Activated naive CD8-positive, alpha-beta T cell treated with anti-CD3 and anti-CD28 coated beads, Interleukin-2, amount 10 ng/mL, durations not matched to agents 7 days and 5 days (primary cell): ENCODE measurements around the gene KLHL26. TPM values are rescaled to one million over a fixed set of nuclear protein-coding genes. Genes with fewer than 3 reads are reported as not detected.

Source experiments
- ATAC-seq: fragments of 150-1000 bp; cut with Tn5 transposase; one replicate; pipeline ENCODE4 v1.10.0; 2021; ENCODE audit warnings: low read depth, moderate library complexity
- POLR2A ChIA-PET: fragments of 350-600 bp; sonication (Branson Sonifier 250); formaldehyde crosslinking; loops from one replicate; lab custom pipeline; 2021; ENCODE audit warnings: antibody characterized with exemption; lab: Charles Lee
- DNase-seq: peaks from one replicate; pipeline ENCODE4 v3.0.0; 2021
- H3K27ac Mint-ChIP-seq: one replicate; pipeline ENCODE4 v1.8.0; 2022; ENCODE audit warnings: mild to moderate bottlenecking, mixed read lengths
- H3K27me3 Mint-ChIP-seq: one replicate; pipeline ENCODE4 v1.8.0; 2022; ENCODE audit warnings: mild to moderate bottlenecking, moderate library complexity, mixed read lengths
- H3K36me3 Mint-ChIP-seq: one replicate; pipeline ENCODE4 v1.8.0; 2021; ENCODE audit warnings: mild to moderate bottlenecking, mixed read lengths
- H3K4me1 Mint-ChIP-seq: one replicate; pipeline ENCODE4 v1.8.0; 2021; ENCODE audit warnings: mixed read lengths
- H3K4me3 Mint-ChIP-seq: one replicate; pipeline ENCODE4 v1.8.0; 2022; ENCODE audit warnings: mild to moderate bottlenecking, moderate library complexity, mixed read lengths
- H3K9me3 Mint-ChIP-seq: one replicate; pipeline ENCODE4 v1.8.0; 2021; ENCODE audit warnings: mixed read lengths
- total RNA-seq, 2 experiments: library from RNA; stranded (reverse); gene quantifications; one replicate each; pipeline ENCODE4 v1.2.3, GENCODE V29; 2021

Gene KLHL26
- total RNA-seq, 2 experiments from 2014 or later: 13.6 to 14.3 TPM

- H3K27ac Mint-ChIP-seq: no peak overlapping the region
These were observed 73.4 kb downstream of the KLHL26 start for GRCh38 chr19:18710186-18710585.

DNA sequence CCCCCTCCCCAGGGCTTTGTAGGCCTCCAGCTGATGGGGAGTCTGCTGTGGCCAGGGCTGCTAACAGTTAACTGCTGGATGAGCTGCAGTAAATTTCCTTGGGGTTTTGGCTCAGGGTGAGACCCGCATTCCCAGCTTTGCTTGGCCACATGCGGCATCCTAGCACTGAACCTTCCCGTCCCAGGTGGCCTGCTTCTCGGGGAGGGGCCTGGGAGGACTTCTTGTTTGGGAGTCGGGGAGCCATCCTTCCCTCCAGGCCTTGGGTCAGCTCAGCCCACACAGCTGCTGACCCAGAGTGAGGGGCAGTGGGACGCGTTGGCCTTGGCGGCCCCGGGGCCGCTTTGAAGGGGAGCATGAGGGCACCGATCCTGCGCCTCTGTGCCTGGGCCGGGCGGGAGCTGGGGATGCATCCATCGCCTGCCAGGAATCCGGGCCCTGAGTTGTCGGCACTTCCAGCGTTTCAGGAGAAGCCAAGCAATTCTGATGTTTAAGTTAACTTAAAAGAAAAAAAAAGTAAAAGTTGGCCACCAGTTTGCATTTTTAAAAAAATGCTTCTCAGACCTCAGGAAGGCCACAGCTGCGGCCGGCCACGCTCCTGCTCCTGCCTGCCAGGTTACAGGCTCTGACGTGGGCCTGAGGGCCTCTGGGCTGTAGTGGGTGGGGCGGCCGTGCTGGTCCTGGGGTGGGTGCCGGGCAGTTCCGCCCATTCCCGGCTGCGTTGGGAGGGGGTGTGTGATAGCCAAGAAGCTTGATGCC is 74.3 kb downstream of the KLHL26 start:
- no peak overlapping the region for H3K27ac Mint-ChIP-seq
- POLR2A ChIA-PET: interaction anchor here (0.9 kb wide), 1 partner anchor 10 kb away, joined by 4 read pairs; no protein-coding TSS in a partner anchor
- H3K36me3 Mint-ChIP-seq: no peaks in the 10 kb centered on the region

More at GRCh38 chr19:18710186-18710585, 73.4 kb downstream of the KLHL26 start:
- Mint-ChIP-seq H3K9me3 (no peaks in the 10 kb centered on the region), H3K4me3 (no peak overlapping the region), H3K4me1 (no peaks in the 10 kb centered on the region), H3K27me3 (peaks cover 2% of the 10 kb centered on the region), H3K36me3 (no peaks in the 10 kb centered on the region)
- DNase-seq (no peak), ATAC-seq (no peak)
- POLR2A ChIA-PET: no interaction called here

DNA sequence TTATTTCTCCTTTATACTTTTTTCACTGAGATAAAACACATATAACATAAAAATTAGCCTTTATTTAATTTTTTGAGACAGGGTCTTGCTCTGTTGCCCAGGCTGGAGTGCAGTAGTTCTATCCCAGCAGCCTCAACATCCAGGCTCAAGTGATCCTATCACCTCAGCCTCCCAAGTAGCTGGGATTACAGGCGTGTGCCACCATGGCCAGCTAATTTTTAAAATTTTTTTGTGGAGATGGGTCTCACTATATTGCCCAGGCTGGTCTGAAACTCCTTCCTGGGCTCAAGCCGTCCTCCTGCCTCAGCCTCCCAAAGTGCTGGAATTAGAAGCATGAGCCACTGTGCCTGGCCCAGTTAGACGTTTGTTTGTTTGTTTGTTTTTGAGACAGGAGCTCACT is 75.1 kb downstream of the KLHL26 start:
- Mint-ChIP-seq H3K27me3 (peaks cover 2% of the 10 kb centered on the region), H3K36me3 (no peaks in the 10 kb centered on the region), H3K9me3 (no peaks in the 10 kb centered on the region), H3K4me1 (peaks cover 5% of the 10 kb centered on the region), H3K4me3 (no peak overlapping the region), H3K27ac (no peak overlapping the region)
- DNase-seq (no peak), ATAC-seq (no peak)
- POLR2A ChIA-PET: no interaction called here

More for the DNA sequence above, 74.3 kb downstream of the KLHL26 start:
- Mint-ChIP-seq H3K9me3 (no peaks in the 10 kb centered on the region), H3K27me3 (peaks cover 2% of the 10 kb centered on the region), H3K4me1 (peaks cover 3% of the 10 kb centered on the region), H3K4me3 (no peak overlapping the region)
- DNase-seq: no peak
- no peak for ATAC-seq

DNA sequence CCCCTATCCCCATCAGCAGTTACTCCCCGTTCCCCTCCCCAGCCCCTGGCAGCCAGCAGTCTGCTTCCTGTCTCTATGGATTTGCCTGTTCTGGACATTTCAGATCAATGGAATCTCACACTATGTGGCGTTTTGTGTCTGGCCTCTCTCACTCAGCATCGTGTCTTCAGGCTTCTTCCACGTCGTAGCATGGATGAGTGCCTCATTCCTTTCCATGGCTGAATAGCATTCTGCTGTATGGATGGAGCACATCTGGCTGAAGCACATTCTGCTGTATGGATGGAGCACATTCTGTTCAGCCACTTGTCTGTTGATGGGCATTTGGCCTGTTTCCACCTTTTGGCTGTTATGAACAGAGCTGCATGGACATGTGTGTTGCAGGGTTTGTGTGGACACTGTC is 76.2 kb downstream of the KLHL26 start:
- H3K9me3 Mint-ChIP-seq: no peaks in the 10 kb centered on the region
- ATAC-seq (no peak), DNase-seq (no peak)
- H3K36me3 Mint-ChIP-seq: no peaks in the 10 kb centered on the region
- POLR2A ChIA-PET: no interaction called here
- no peak overlapping the region for H3K4me3 Mint-ChIP-seq
- H3K27ac Mint-ChIP-seq: no peak overlapping the region
- H3K27me3 Mint-ChIP-seq: no peaks in the 10 kb centered on the region
- peaks cover 7% of the 10 kb centered on the region for H3K4me1 Mint-ChIP-seq

DNA sequence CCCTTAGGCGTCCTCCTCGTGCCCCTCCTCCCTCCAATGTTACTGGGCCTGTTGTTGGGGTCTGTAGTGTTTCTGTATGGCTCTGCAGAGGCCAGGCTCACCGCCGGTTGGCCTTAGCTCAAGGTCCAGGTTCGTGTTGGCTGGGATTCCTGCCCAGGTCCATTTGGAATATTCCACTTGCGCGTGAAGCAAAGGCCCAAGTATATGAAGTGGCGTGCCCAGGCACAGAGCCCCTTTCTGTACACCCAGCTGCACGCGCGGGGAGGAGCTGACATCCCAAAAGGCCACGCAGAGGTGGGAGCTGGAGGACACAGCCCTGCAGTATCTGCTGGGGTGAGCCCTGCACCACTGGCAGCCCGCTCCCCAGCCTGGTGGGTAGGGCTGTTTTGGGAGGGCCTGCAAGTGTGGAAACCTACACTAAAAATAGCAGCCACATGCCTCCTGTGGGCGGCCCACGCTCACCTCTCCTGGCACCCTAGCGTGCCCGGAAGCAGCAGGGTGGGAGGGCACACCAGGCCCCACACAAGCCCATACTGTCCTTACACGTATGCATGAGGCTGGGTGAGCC is 76.8 kb downstream of the KLHL26 start:
- no peak overlapping the region for H3K4me3 Mint-ChIP-seq
- DNase-seq (no peak), ATAC-seq (no peak)
- POLR2A ChIA-PET: no interaction called here
- H3K27me3 Mint-ChIP-seq: no peaks in the 10 kb centered on the region
- no peaks in the 10 kb centered on the region for H3K9me3 Mint-ChIP-seq
- H3K36me3 Mint-ChIP-seq: no peaks in the 10 kb centered on the region
- H3K27ac Mint-ChIP-seq: no peak overlapping the region
- peaks cover 9% of the 10 kb centered on the region for H3K4me1 Mint-ChIP-seq

DNA sequence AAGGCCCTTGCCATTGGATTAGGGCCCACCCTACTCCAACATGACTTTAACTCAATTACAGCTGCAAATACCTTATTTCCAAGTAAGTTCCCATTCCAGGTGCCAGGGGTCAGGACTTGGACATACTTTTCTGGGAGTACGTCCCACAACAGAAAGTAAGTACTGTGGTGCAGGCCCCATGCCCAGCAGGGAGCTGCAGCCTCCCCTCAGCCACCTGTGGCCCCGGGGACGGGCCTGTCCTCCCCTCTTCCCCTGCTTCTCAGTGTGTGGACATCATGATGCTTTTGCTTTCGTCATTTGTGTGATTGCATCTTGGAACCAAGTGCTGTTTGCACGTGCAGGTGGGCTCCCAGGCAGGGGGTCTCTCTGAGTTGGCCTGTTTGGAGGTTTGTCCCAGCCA is 78.6 kb downstream of the KLHL26 start:
- Mint-ChIP-seq H3K27ac (no peak overlapping the region), H3K36me3 (no peaks in the 10 kb centered on the region), H3K9me3 (no peaks in the 10 kb centered on the region), H3K27me3 (no peaks in the 10 kb centered on the region), H3K4me1 (peaks cover 9% of the 10 kb centered on the region), H3K4me3 (no peak overlapping the region)
- POLR2A ChIA-PET: no interaction called here
- no peak for ATAC-seq
- DNase-seq: no peak

DNA sequence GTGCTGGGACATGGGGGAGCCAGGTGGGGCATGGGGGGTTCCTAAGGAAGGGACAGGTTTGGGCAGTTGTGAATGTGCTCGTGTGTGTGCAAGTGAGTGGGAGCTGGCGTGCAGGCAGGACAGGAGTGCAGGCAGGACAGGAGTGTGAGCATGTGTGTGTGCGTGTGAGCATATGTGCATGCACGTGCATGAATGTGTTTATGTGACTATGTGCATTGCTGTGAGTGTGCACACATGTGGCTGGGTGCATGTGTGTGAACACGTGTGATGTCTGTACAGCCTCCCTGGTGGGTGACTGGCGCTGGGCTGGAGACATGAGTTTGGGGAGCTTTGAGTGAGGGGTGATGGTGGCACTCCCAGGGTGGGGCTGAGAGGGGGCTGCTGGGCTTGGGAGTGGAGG is 80.0 kb downstream of the KLHL26 start:
- ATAC-seq (no peak), DNase-seq (no peak)
- no peaks in the 10 kb centered on the region for H3K36me3 Mint-ChIP-seq
- POLR2A ChIA-PET: no interaction called here
- no peaks in the 10 kb centered on the region for H3K9me3 Mint-ChIP-seq
- H3K27me3 Mint-ChIP-seq: no peaks in the 10 kb centered on the region
- no peak overlapping the region for H3K27ac Mint-ChIP-seq
- peaks cover 9% of the 10 kb centered on the region for H3K4me1 Mint-ChIP-seq
- H3K4me3 Mint-ChIP-seq: no peak overlapping the region

DNA sequence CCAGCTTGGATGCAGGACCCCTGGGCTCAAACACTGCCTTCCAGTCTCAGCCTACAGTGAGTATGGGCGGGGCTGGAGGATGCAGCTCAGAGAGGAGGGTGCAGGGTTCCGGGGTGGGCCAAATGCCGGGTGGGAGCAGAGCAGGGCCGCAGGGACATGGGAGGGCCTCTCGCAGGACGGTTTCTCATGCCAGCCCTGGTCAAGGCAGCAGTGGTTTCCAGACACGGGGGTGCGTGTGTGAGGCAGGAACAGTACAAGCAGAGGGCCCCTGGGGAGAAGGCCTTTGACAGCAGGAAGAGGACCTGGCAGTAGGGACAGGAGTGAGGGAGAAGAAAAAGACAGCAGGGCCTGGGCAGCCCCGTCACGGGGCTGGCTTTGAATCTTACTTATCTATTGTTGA is 80.8 kb downstream of the KLHL26 start:
- peaks cover 9% of the 10 kb centered on the region for H3K4me1 Mint-ChIP-seq
- no peak for ATAC-seq
- DNase-seq: no peak
- no peaks in the 10 kb centered on the region for H3K27me3 Mint-ChIP-seq
- no peak overlapping the region for H3K27ac Mint-ChIP-seq
- H3K4me3 Mint-ChIP-seq: no peak overlapping the region
- no peaks in the 10 kb centered on the region for H3K36me3 Mint-ChIP-seq
- POLR2A ChIA-PET: no interaction called here
- no peaks in the 10 kb centered on the region for H3K9me3 Mint-ChIP-seq

GRCh38 chr19:18718015-18718526 is 81.2 kb downstream of the KLHL26 start:
- DNase-seq (no peak), ATAC-seq (no peak)
- H3K27me3 Mint-ChIP-seq: no peaks in the 10 kb centered on the region
- peaks cover 9% of the 10 kb centered on the region for H3K4me1 Mint-ChIP-seq
- POLR2A ChIA-PET: no interaction called here
- H3K9me3 Mint-ChIP-seq: no peaks in the 10 kb centered on the region
- no peaks in the 10 kb centered on the region for H3K36me3 Mint-ChIP-seq
- no peak overlapping the region for H3K4me3 Mint-ChIP-seq
- H3K27ac Mint-ChIP-seq: no peak overlapping the region

DNA sequence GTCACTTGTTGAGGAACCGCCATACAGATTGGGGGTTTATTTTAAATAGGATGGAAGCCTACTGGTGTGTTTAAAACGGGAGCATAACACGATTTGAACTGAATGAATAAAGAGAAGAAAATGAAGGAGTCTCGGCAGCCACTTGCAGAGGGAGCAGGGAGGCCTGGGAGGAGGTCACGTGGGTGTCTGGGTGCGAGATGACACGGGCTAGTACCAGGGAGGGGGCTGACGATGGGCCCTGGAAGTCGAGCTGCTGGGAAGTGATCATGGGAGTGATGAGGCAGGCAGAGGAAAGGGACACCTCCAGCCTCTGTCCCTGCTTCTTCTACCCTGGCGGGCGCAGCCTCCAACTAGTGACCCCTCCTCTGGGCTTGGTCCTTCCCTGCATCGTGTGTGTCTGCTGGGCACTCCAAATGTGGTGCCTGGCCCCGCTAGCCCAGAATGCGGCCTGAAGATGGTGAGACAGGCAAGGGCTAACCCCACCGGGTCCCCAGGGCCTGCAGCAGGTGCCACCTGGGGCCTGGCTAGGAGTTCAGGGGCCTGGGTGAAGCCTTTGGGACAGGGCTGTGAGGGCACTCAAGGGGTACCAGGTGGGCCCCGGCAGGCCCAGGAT is 82.1 kb downstream of the KLHL26 start:
- Mint-ChIP-seq H3K4me3 (no peak overlapping the region), H3K9me3 (no peaks in the 10 kb centered on the region), H3K27ac (no peak overlapping the region), H3K4me1 (peaks cover 9% of the 10 kb centered on the region), H3K36me3 (no peaks in the 10 kb centered on the region), H3K27me3 (no peaks in the 10 kb centered on the region)
- DNase-seq: no peak
- ATAC-seq: no peak
- POLR2A ChIA-PET: no interaction called here

DNA sequence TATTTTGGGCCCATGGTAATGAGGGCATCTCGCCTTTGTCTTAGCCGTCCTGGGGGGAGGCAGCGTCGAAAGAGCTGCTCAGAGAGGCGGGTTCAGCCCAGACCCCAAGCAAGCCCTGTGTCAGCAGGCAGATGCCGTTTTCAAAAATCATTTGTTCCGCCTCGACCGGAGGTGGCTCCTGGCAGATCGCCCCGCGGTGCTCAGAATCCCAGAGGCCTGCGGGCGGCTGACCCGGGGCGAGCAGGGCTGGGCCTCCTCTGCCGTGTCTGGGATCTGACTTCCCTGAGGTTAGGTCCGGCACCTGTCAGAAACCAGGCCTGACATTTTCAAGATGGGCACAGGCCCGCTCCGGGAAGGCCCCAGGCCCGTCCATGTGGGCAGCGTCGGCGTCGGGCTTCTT is 82.7 kb downstream of the KLHL26 start:
- Mint-ChIP-seq H3K27ac (no peak overlapping the region), H3K4me3 (no peak overlapping the region), H3K36me3 (no peaks in the 10 kb centered on the region), H3K27me3 (no peaks in the 10 kb centered on the region), H3K4me1 (peaks cover 9% of the 10 kb centered on the region), H3K9me3 (no peaks in the 10 kb centered on the region)
- POLR2A ChIA-PET: no interaction called here
- no peak for DNase-seq
- no peak for ATAC-seq
